HG03175 (cell line): ENCODE data around the gene EPX.

Experiments
- ATAC-seq: cut with Tn5 transposase; IDR thresholded peaks from one replicate; pipeline ENCODE4 v1.9.1; 2021; ENCODE audit warnings: mild to moderate bottlenecking, moderate library complexity; ENCODE audit not compliant: unreplicated experiment

EPX gene

DNA sequence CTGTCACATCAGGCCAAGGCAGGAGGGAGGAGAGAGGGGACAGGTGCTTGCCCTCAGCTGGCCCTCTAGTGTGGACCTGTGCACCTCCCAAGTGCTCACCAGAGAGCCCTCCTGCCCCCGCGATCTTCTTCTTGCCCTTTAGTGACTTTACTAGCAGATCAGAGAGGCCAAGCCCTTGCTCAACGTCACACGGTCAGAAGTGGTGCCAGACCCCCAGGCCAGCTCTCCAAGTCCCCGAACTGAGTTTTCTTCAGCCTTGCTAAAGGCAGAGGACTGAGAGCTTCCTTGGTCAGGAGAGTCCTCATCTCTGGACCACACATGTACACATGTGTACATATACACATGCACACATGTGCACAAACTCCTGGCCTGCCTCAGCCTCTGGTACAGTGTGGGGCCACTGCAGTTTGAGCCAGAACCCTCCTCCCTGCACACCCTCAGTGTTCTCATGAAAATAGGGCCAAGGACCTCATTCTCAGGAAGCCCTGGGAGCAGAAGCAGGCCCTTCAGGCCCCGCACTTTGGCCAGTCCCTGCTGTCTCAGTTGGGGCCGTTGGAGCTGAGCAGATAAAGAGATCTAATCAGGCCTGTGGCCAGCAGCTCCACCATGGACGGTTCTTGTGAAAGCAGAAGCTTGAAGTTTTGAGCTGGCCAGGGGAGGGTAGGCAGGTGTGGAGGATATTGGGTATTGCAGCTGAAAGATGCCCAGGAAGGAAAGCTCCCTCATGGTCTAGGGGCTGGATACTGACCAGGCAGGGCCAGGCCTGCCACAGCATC is 7.4 kb upstream of the EPX start:
- no peak for ATAC-seq

- no peak for ATAC-seq
Measured at GRCh38 chr17:58186591-58186990, 5.9 kb upstream of the EPX start.

DNA sequence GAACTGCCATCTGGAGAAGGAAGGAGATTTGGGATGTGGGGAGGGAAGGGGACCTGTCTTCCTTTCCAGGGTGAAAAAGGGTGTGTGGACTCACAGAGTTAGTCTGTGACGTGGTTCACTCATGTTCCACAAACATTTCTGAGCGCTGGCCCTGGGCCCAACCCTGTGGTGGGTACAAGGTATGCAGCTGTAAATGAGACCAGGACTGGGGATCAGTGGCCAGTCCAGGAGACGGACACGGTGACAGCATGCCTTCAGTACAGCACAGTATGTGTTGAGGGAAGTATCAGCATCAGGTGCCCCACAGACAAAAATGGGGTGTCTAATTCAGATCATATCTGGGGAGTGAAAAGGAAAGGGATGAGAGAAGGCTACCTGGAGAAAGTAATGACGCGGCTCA is 5.5 kb upstream of the EPX start:
- ATAC-seq: no peak

DNA sequence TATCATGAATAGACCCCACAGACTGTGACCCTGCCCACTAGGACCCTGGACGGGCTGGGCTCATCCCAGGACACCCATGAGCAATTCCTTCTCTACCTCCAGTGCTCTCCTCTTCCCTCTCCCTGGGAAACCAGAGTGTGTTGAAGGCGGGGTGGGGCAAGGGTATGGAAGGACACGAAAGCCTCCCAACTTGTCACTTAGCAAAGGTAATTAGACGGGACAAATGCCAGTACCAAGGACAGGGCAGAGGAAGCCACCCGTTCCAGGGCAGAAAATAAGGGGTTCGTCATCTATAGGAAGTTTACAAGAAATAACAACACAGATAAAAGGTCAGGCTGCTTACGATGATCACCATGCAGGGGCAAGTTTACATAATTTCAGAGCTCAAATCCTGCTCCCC is 4.9 kb upstream of the EPX start:
- no peak for ATAC-seq

DNA sequence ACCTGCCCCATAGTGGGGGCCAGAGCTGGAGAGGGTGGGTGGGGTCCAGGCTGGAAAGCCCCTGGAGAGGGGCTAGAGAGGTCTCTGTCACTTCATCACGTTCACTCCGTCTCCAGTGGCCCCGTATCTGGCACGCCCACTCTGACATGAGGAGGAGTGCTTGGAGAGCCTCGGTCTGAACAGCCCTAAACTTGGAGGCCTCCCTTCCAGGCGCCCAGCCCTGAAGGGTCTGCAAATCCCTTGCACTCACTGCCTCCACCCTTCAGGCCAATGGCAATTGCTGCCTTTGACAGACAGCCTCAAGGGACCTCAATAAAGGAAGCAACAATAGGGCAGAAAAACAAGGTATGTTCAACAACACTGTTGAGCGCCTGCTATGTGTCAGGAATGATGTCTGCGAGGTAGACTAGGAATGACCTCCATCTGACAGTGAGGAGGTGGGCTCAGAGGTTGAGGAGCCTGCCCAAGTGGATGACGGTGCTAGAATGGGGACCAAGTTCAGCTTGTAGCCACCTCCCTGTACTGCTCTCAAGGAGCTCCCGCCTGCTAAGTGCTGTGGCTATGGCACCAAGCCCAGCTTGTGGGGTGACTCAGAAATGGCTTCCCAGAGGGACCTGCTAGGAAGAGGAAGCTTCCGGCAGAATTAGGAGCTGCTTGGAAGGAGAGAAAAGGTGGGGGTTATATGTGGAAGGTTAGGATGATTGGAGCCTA is 2.9 kb upstream of the EPX start:
- no peak for ATAC-seq

DNA sequence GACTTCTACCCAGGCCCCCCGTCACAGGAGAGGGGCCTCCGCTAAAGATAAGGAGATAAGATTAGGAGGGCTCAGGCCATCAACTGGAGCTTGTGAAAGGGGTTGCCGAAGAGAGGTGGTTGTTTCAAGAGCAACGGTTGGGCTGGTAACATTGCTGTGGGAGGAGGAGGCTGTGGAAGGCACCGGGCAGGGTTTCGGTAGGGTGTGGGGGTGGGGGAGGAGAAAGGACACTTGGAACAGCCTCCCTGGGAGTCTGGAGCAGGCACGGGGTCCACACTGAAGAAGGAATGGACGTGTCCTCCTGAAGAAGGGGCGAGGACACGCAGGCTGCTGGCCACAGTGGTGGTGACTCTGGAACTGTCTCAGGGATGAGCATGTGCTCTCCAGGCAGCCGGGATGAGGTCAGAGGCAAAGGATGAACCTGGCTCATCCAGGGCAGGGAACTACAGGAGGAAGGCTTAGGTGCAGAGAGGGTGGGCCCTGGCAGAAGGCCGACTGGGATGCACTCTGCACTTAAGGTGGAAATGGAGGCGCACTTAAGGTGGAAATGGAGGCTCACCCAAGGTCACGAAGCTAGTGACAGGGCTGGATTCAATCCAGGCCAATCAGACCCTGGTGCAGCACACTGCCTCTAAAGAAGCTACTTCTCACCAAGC is 1.2 kb upstream of the EPX start:
- no peak for ATAC-seq

DNA sequence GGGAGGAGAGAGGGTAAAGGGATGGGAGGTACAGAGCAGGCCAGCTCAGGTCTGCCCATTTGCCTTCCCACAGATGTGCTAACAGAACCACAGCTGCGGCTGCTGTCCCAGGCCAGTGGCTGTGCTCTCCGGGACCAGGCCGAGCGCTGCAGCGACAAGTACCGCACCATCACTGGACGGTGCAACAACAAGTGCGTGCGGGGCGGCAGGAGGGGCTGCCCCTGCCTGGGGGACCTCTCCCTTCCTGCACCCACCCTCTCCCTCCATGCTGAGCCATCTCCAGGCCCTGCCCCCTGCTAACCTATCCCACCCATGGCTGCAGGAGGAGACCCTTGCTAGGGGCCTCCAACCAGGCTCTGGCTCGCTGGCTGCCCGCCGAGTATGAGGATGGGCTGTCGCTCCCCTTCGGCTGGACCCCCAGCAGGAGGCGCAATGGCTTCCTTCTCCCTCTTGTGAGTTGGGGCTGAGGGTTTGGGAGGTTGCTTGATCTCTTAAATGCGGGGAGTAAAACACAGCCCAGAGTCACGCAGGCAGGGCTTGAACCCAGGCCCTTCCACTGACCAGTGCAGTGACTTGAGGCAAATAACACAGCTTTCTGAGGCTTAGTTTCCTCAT is 1.2 kb downstream of the EPX start:
- ATAC-seq: no peak

DNA sequence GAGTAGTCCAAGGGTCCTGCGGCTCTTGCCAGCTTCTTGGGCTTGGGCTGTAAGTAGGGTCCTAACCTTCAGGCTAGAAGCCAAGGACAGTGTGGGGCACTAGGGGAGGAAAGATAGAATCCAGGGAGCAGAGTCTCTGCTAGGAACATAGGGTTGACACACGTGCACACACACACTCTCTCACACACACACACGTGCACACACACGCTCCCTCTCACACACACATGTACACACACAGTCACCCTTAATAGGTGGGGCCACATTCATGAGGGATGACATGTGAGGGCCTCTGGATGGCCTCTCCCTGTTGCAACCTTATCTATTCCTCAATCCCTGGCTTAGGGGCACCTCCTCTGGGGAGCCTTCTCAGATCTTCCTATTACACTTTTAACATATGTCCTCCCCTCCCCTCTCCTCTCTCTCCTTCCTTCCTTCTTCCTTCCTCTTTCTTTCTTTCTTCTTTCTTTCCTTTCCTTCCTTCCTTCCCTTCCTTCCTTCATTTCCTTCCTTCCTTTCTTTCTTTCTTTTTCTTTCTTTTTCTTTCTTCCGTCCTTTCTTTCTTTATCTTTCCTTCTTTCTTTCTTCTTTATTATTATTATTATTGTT is 3.1 kb downstream of the EPX start:
- no peak for ATAC-seq

- ATAC-seq: no peak
Measured at GRCh38 chr17:58196610-58197009, 4.1 kb downstream of the EPX start.

- no peak for ATAC-seq
Measured at GRCh38 chr17:58200024-58200633, 7.6 kb downstream of the EPX start.

DNA sequence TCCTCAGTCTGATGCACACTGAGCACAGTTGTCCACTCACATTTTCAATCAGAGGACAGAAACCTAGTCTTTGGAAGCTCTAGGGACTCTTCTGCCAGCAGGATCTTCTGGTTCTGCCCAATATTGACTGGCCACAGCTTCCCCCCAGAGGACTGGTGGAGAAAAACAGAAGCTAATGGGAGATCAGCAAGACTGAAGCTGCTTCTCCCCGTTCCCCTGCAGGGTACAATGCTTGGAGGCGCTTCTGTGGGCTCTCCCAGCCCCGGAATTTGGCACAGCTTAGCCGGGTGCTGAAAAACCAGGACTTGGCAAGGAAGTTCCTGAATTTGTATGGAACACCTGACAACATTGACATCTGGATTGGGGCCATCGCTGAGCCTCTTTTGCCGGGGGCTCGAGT is 10.3 kb downstream of the EPX start:
- no peak for ATAC-seq

DNA sequence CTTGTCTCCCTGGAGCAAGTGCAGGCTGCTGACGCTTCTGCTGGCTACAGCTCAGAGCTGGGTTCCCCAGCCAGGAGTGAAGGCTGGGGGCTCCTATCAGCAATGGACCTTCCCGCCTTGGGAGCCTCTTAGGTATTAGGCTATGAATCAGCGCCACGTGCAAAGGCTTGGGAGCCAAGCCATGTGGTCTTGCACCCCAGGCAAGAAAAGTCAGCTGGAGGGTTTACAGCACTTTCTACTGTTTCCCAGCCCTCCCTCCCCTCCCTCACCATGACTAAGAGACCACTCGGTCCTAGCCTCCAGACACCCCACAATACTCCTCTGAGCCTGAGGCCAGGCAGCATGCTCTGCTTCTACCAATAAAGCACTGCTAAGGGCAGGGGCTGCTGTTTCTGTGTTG is 12.3 kb downstream of the EPX start:
- ATAC-seq: no peak

- ATAC-seq: no peak
Measured at GRCh38 chr17:58205936-58206335, 13.4 kb downstream of the EPX start.

GRCh38 chr17:58207451-58207850 is 14.9 kb downstream of the EPX start:
- ATAC-seq: no peak

DNA sequence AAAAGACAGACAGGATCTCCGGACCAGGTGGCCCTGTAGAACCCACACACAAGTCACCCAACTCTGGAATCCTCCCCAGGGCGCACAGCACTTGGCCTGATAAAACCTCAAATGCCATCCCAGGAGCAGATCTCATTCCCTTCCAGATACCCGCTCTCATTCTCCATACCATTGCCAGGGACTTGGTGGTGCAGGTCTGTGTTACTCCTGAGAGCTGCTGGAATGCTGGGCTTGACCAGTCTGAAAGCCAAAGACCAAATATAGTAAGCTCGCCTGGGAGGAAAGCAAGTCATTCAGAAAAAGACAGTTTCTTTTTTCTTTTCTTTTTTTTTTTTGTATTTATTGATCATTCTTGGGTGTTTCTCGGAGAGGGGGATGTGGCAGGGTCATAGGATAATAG is 15.8 kb downstream of the EPX start:
- ATAC-seq: no peak

- no peak for ATAC-seq
Measured at GRCh38 chr17:58210922-58211321, 18.4 kb downstream of the EPX start.

GRCh38 chr17:58215685-58216084 is 23.2 kb downstream of the EPX start:
- ATAC-seq: no peak

DNA sequence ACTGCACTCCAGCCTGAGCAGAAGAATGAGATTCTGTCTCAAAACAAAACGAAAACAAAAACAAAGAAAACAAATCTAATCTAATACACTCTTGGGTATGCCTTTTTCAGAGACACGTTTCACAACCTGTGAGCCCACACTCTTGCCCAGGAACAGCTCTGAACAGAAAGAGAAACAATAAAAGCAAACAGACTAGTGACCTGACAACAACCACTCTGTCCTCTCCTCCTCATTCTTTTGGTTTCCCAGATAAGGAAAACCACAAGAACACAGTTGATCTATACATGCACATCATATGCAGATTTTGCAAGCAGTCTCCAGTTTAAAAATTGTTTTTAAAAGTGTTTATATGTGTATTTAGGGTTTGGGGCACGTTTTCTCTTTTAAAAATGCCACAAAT is 25.2 kb downstream of the EPX start:
- ATAC-seq: no peak

- ATAC-seq: peak; percentile 97
Measured at GRCh38 chr17:58219007-58219788, 26.7 kb downstream of the EPX start, which contains the start of gene MKS1. Gene MKS1, minus strand, starts transcription at chr17:58219255. Its CDS starts 25 bp downstream, at chr17:58219230.

- ATAC-seq: no peak
Measured at GRCh38 chr17:58219789-58220183, 27.3 kb downstream of the EPX start.
